ENCODE measurements around the gene PDIA2.
A peak's percentile ranks its signal among the peaks of the same experiment; 100 is the strongest.

The PDIA2 gene

DNA sequence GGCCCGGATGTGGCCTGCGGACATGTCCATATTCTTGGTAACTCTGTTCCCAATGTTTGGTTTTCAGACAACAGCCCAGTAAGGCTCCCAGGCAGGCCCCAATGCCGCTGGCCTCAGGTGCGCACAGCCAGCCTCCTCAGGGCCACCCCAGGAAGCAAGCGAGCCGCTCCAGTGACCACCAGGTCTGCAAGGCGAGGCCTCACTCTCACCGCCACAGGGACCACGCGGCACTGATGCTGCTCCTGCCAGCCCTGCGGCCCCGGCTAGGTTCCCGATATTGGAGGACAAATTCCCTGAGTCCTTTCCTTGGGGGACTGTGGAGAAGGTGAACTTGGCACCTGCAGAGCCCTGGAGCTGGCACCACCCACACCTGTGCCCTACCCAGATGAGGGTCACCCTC lies 19.0 kb downstream of the PDIA2 start:
- DNase-seq = no peak

DNA sequence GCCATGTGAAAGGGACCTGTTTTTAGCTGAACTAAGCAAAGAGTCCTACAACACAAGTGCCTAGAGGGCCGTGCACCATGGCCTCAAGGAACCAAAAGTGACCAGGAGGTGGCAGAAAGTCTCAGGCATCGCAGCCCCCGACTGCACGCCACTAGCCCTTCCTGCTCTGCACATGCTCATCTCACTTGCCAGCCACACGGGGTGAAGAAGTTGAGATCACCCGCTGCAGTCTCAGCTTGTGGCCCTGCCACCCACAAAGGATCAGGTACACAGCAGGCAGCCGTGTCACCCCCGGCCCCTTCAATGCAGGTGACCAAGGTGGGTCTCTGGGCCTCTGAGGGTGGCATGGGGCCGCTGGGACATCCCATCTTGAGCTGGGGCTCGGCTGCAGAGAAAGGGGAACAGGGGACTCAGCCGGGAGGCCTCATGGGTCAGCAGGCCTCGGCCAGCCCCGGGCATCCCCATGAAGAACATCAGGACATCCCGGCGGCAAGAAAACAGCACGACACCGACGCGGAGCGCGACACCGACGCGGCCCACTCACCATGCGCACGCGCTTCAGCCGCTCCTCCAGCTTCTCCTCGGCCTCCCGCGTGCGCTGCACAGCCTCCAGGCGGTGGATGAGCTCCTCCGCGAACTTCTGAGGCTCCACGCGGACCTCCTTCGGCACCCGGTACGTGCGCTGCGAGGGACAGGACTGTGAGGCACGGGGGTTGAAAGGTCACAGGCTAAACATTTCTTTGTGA lies 21.0 kb downstream of the PDIA2 start:
- peak; percentile 30 for DNase-seq

DNA sequence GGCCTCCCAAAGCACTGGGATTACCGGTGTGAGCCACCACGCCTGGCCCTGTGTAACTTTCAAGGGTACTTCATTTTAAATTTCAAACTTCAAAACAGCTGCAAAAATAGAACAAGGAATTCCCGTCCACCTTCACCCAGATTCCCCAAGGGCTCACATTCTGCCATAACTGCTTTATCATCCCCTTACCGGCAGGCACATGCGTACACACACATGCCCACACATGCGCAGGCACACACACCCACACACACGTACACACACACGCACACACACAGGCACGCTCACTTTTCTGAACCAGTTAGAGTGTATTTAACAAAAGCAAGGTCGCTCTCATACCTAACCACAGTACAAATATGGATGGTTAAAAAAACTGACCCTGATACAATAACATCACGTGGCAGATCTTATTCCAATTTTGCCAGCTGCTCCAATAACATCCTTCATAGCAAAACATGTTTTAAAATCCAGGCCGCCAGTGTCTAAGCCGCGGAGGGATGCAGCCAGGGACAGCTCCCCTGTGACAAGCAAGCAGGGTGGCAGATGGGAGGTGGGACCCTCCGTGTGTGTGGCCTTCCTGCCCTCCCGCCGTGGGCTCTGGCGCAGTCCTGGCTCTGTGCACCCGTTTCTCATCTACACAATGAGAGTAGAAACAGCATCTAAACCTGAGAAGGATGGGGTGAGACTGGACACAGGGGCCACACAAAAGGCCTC lies 23.1 kb downstream of the PDIA2 start:
- no peak for DNase-seq

DNA sequence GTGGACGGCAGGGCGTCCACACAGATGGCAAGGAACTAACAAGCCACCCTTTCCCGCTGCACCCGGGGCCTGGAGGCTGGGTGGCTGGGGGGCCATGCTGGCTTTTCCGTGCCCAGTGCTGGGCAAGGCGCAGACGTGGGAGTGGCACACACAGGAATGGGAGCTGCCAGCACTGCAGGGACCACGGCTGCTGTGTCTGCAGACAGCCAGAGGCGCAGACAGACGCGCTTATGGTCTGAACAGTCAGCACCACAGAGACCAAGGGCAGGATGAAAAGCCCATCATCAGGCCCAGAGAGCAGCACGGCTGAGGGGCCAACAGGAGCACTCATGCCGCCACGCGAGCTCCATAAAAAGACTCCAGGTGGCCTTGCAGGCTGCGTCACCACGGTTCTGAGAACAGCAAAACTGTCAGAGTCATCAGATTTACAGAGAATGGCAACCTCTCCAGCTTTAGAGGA lies 24.0 kb downstream of the PDIA2 start:
- no peak for DNase-seq

DNA sequence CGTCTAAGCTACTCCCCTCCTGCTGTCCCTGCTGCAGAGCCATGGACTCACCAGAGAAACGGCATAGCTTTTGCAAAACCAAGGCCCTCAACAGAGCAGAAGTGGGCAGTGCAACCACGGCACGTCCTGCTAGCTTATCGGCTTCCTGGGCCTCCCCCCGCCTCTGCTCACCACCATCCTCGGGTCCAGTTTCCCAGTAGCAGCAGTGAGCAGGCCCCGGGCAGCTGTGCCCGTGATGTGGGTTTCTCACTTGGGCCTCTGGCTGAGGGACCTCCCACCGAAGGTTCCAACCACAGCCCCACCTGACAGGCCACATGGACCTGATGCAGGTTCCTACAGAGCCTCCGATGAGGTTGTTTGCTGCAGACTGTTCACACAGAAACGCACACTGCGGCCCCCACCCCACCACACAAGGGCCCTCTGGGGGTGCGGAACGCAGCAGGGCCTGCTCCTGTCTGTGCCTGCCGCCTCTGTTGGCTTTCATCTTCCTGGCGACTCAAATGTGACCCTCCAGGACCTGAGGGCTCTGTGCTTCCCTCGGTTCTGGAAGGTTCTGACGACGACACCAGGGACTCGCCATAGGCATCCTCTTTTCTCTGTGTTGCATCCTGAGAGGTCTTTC lies 24.8 kb downstream of the PDIA2 start:
- no peak for DNase-seq

DNA sequence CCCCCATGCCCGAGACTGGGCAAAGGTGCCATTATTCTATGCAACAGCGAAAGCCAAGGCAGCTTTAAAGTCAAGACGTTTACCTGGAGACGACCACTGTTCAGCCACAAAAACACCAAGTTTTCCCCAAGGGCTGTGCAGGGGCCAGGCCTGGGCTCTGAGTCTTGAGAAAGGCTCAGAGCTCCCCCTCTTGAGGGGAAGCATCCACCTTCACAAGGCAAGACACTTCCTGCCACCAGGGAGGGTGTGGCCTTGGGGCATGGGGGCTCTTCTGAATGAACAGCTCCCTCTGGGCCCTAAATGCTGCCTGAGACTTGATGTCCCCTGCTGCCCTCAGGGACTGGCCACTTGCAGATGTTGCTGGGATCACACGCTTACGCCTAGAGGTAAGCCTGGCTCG lies 26.5 kb downstream of the PDIA2 start:
- no peak for DNase-seq

DNA sequence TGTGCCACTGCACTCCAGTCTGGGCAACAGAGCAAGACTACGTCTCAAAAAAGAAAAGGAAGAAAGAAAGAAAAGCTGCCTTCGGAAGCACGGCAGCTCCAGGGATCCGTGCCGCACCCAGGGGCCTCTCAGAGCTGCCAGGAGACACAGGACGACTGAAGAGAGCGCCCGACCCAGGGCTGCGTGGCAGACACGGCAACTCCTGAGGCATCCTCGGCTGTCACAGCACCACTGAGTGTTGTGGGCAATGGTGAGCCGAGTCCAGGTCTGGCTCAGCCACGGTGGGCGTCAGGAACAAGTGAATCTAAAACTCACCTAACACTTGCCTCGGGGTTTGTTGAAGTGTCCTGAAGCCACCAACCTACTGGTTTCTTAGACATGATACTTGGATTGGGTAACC lies 28.8 kb downstream of the PDIA2 start:
- no peak for DNase-seq

DNA sequence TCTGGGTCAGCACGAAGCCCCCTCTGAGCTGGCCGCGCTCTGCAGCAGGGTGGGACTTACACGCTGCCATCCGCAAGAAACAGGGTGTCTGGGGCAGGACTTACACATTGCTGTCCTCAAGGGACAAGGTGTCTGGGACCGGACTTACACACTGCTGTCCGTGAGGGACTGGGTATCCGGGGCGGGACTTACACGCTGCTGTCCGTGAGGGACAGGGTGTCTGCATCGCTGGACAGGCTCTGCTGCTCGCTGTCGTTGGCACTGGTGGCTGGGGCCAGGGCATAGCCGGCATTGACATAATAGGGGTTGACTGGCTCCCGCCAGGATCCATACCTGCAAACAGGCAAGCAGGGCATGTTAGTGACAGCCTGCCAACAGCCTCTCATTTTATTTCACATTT lies 31.4 kb downstream of the PDIA2 start:
- DNase-seq = no peak

DNA sequence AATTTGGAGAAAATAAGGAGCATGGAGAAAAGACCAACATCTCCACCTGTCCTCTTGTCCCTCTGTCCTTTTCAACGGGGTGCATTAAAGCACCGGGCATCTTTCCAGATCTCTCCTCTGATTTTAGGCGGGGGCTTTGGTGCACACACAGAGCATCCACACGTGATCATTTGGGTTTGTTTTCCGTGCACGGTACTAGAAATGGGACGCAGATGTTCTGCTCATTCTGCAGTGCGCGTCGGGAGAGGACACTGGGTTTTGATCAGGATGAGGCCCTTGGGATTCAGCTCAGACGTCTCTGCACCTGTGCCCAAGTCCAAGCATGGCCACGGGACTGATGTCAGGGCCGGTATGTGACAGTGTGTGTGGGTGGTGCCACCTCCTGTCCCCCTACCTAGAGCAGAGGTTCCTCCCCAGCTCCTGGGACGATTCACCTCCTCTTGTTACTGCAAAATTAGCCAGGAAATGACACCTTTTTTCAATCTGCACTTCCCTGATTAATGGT lies 31.9 kb downstream of the PDIA2 start:
- DNase-seq = no peak

DNA sequence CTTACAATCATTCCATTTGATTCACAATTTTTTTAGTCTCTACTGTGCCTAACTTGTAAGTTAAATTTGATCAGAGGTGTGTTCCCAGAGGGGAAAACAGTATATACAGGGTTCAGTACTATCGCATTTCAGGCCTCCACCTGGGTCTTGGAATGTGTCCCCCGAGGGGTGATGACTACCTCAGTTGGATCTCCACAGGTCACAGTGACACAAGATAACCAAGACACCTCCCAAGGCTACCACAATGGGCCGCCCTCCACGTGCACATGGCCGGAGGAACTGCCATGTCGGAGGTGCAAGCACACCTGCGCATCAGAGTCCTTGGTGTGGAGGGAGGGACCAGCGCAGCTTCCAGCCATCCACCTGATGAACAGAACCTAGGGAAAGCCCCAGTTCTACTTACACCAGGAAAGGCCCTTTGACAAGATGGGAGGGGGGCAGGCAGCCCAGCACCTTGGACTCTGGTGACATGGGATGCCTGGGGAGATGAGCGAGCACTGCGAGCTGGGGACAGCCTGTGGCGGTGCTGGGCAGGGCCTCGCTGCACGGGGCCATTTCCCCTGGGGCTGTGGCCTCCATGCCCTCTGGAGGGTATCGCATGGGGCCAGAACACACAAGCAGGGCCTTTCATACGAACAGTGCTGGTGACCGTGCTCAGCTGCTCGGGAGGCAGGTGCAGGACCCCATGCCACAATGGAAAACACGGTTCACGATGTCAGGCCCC lies 33.9 kb downstream of the PDIA2 start:
- no peak for DNase-seq

DNA sequence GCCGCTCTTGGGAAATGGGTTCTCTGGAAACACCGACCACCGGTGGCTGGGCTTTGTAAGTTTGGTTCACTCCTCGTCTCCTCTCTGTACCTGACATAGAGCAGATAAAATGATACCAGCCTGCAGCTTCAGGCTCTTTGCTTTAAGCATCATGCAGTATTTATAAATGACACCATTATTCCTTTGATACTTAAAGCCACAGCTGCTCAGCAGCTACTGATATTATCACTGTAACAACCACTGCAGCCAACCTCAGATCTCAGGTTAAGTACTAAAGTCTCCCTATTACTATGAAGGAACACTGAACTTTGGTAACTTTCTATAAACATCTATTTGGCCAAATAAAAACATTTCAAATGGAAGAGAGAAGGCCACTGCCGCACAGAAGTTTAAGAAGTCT lies 34.6 kb downstream of the PDIA2 start:
- no peak for DNase-seq

DNA sequence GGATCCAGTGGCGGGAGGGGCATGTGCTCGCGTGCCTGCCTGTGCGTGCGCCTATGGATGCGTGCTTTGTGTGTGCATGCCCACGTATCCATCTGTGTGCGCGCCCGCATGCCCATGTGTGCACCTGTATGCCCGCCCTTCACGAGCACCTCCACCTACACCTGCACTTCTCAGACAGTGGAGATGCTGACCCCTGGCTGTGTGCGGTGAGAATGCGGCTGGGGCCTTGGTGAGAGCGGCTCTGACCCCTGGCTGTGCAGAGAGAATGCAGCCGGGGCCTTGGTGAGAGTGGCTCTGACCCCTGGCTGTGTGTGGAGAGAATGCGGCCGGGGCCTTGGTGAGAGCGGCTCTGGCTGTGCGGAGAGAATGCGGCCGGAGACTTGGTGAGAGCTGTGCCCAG lies 35.7 kb downstream of the PDIA2 start:
- DNase-seq = no peak

DNA sequence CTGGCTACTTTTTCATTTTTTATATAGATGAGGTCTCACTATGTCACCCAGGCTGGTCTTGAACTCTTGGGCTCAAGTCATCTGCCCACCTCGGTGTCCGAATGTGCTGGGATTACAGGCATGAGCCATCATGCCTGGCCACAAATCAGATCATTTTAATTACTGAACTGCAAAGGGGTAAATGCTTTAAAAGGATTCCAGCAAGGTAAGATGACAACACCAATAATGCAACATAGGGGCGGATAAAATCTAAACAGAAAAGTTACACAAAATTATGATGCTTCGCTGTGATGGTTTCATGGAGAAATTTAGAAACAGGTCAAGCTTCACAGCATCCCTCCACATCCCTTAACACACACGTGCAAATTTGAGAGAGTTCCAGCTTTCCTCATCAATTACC lies 37.2 kb downstream of the PDIA2 start:
- no peak for DNase-seq

DNA sequence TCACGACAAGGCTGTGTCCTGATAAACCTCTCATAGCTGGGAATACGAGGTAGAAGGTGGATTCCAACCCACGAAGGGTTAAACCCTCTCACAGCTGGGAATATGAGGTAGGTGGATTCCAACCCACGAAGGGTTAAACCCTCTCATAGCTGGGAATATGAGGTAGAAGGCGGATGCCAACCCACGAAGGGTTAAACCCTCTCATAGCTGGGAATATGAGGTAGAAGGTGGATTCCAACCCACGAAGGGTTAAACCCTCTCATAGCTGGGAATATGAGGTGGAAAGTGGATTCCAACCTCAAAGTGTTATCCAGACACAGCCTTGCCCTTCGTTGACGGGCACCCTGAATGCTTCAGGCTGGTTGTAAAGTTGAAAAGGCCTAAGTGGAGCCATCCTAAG lies 38.6 kb downstream of the PDIA2 start:
- no peak for DNase-seq

DNA sequence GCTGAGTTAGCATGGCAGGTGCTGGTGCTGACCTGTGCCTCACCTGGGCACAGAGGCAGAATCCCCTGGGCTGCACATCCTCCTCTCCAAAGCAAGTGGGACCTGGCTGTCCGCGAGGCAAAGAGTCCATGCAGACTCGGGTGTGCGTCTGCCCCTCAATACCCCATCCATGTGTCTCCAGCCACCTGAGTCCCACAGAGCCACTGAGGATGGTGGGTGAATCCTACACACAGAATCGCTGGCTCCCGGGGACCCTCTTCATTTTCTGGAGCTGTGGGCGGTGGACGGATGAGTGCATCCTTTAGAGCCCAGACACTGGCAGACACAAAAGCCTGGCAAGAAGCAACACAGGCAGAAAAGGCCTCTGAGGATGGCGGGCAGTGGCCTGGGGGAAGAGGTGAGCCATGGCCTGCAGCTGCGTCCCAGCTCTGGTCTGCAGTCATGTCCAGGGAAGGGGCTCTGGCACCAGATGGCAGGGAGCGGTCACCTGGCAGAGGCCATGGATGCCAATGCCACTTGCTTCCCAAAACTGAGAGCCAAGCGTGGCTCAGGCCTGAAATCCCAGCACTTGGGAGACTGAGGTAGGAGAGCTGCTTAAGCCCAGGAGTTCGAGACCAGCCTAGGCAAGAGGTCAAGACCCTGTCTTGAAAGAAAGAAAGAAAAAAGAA lies 39.6 kb downstream of the PDIA2 start:
- no peak for DNase-seq

DNA sequence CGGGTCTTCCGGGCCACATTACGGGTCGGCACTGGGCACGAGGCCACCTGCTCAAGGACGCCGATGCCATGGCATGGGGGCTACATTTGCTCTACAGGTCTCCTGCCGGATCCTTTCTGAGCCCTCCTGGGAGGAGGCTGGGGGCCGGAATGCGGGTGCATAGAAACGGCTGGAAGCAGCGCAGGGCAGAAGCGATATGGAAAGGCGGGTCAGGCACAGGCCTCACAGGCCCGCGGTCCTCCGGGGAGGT lies 41.2 kb downstream of the PDIA2 start:
- no peak for DNase-seq

DNA sequence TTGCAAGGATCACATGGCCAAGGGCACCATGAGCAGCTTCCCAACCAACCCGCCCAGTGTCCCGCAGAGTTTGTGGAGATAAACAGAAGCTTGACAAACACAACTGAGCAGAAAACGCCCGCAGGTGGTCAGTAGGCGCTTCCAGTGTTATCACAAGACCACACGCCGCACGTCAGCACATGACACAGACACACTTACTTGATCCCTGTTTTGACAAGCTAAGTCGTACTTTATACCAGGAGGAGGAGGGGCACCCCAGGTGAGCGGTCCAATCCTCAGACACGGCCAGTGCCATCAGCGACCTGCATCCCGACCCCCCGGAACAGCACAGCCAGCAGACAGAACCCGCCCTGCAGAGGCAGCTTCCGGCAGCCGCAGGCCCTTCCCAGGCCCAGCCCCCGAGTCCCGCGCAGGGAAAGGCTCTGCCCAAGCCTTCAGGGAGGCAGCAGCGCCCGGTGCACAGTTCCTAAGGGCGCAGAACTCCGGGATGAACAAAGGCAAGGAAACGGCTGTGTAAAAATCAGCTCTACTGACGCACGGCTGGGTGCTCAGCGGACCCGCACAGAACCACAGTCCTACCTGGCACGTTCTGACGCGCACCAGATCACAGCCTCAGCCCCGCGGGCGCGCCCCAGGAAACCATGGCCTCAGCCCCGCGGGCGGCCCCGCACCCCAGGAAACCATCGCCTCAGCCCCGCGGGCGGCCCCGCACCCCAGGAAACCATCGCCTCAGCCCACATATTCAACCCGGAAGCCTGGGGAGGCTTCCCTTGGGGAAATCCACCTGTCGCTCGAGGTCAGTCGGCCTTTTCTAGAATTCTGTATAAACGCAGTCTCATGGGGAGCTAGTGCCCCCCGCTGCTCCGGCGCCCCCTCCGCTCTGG lies 41.7 kb downstream of the PDIA2 start:
- DNase-seq = no peak

DNA sequence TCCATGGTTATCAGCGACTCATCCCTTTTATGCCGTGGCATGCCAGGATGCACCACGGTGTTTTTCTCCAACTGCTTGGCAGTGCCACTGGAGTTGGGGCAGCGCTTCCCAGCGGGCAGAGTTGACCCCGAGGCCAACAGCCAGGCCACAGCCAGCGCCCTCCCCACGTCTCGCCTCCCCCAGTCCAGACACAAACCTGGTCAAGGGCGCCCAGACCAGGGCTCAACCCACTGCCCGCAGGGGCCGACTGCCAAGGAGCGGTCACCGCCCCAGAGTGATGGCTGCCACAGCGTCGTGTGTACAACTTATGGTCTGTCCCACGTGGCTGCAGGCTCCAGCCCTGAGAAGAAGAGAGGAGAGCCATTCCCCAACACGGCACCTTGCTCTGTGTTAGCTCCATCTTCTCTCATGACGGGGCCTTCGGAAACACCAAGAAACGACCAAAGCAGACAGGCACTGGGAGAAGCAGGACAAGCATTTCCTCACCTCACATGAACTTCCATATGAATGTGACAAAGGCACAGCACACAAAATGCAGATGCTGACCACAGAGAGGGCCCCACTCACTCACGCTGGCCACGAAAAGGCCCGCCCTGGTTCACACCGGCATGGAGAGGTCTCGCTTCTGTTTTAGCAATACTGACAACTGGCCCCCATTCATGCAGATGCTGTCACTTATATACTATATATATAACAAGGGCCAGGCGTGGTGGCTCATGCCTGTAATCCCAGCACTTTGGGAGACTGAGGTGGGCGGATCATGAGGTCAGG lies 42.6 kb downstream of the PDIA2 start:
- DNase-seq = peak; percentile 16

DNA sequence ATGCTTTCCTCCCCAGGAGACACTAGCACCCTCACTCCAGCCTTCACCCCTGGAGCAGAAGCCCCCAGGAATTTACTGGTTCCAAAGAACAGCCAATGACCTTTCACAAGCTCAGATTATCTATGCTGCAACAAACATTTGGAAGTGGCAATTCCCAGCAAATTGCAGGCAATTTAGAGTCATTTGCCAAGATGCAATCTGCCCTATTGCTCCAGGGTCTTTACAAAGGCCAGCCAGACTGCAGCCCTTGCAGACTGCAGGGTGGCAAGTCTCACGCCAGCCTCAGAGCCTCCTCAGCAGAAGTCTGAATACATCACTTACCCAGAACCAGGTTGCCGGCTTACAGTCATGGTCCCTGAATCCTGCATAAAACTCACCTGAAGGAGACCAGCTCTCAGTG lies 47.8 kb downstream of the PDIA2 start:
- DNase-seq = no peak

DNA sequence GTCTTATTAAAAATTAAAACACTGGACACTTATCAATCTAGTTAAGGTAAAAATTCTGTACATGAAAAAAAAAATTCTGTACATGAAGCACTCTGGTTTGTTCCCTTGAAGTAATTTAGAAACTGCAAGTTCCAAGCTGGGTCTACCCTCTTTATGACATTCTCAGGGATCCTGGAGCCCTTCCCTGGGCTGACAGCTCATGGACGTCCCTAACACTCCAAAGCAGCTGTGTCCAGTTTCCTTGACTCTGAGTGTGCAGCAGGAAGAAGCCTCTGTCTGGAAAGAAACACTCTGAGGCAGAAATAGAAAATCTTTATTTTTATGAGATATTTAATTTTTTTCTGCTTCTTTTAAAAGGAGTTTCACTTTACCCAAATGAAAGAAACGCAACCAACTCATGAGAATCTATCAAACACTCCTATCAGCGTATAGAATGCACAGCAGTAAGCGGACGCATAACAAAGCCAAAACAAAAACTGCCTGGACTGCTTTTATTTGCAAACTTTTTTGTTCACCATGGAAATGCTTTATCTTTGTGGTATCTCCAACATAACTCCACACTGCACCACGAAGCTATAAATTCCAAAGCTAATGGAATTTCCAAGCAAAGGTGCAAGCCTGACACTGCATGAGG lies 48.3 kb downstream of the PDIA2 start:
- DNase-seq = peak; percentile 17

Data from suppressor macrophage treated with lipopolysaccharide for 4 hours (primary cell).